CD14-positive monocyte (primary cell): Measurements from ENCODE around the gene ST6GALNAC3. TPM values are rescaled to one million over a fixed set of nuclear protein-coding genes. Genes with fewer than 3 reads are reported as not detected.

Source experiments
- DNase-seq, 3 donors: peaks; one replicate each; pipeline ENCODE4 v3.0.0-alpha.2; 2011 to 2022
- H2AFZ ChIP-seq: 2 replicates; pipeline ENCODE4 v1.6.0; 2012; ENCODE audit warnings: mild to moderate bottlenecking, low read depth, low read length, inconsistent platforms; ENCODE audit not compliant: insufficient read depth, poor library complexity, severe bottlenecking
- H3K27ac ChIP-seq, 2 donors: 1 replicate in 1 of 2; 2 replicates in 1 of 2; pipeline ENCODE4 v1.5.1; 2012 to 2013; ENCODE audit warnings: low read length in 2 of 2, control low read depth in 1 of 2, inconsistent platforms in 1 of 2, low read depth in 1 of 2, mild to moderate bottlenecking in 1 of 2
- H3K27me3 ChIP-seq, 2 donors: one replicate each; pipeline versions ENCODE4 v1.6.0 to v1.6.1; 2011 to 2013; ENCODE audit warnings: low read length in 2 of 2; ENCODE audit not compliant: control insufficient read depth in 2 of 2, insufficient read depth in 2 of 2
- H3K36me3 ChIP-seq, 2 donors: replicated peaks in 1 of 2; 1 replicate in 1 of 2; 2 replicates in 1 of 2; pipeline versions ENCODE4 v1.5.1 to v1.6.1; 2012 to 2013; ENCODE audit warnings: low read length in 2 of 2, control low read depth in 1 of 2, inconsistent platforms in 1 of 2, mild to moderate bottlenecking in 1 of 2; ENCODE audit not compliant: insufficient read depth in 2 of 2, control insufficient read depth in 1 of 2
- H3K4me1 ChIP-seq, 2 donors: 1 replicate in 1 of 2; 2 replicates in 1 of 2; pipeline versions ENCODE4 v1.5.1 to v1.6.1; 2012 to 2013; ENCODE audit warnings: low read length in 2 of 2, control low read depth in 1 of 2, inconsistent platforms in 1 of 2, mild to moderate bottlenecking in 1 of 2, moderate library complexity in 1 of 2; ENCODE audit not compliant: insufficient read depth in 2 of 2, control insufficient read depth in 1 of 2
- H3K4me2 ChIP-seq: replicated peaks from 2 replicates; pipeline ENCODE3; 2012; ENCODE audit warnings: low read length, moderate library complexity, mild to moderate bottlenecking; ENCODE audit not compliant: poor library complexity, severe bottlenecking; ENCODE audit errors: extremely low read depth
- H3K4me3 ChIP-seq, 3 experiments: fragments of 200-600 bp in 1 of 3; sonication (generic) in 1 of 3; replicated peaks in 1 of 3; 1 replicate in 2 of 3; 2 replicates in 1 of 3; pipeline ENCODE4 v1.5.1; 2011 to 2013; ENCODE audit warnings: low read length in 3 of 3, mild to moderate bottlenecking in 3 of 3, control low read depth in 2 of 3, low read depth in 2 of 3, inconsistent platforms in 1 of 3, moderate library complexity in 1 of 3
- H3K79me2 ChIP-seq: 2 replicates; pipeline ENCODE4 v1.6.0; 2012; ENCODE audit warnings: mild to moderate bottlenecking, control low read depth, inconsistent platforms, low read length, moderate library complexity; ENCODE audit not compliant: insufficient read depth
- H3K9ac ChIP-seq: 2 replicates; pipeline ENCODE4 v1.6.0; 2017; ENCODE audit warnings: low read length, mild to moderate bottlenecking; ENCODE audit not compliant: insufficient read depth, poor library complexity, severe bottlenecking
- H3K9me3 ChIP-seq, 2 donors: replicated peaks in 1 of 2; 1 replicate in 1 of 2; 2 replicates in 1 of 2; pipeline versions ENCODE4 v1.5.1 to v1.6.1; 2012 to 2013; ENCODE audit warnings: low read length in 2 of 2, control low read depth in 1 of 2; ENCODE audit not compliant: control insufficient read depth in 1 of 2, insufficient read depth in 1 of 2
- H4K20me1 ChIP-seq: 2 replicates; pipeline ENCODE4 v1.6.0; 2012; ENCODE audit warnings: mild to moderate bottlenecking, low read length, control low read depth, moderate library complexity; ENCODE audit not compliant: insufficient read depth
- H3K27ac Mint-ChIP-seq, 7 donors: one replicate each; pipeline ENCODE4 v1.8.0; 2020; ENCODE audit warnings: mild to moderate bottlenecking in 7 of 7, mixed read lengths in 7 of 7, moderate library complexity in 6 of 7, inconsistent platforms in 2 of 7
- H3K27me3 Mint-ChIP-seq, 3 donors: one replicate each; pipeline ENCODE4 v1.8.0; 2021 to 2022; ENCODE audit warnings: low read depth in 3 of 3, mild to moderate bottlenecking in 3 of 3, mixed read lengths in 3 of 3, moderate library complexity in 3 of 3, inconsistent platforms in 1 of 3
- H3K36me3 Mint-ChIP-seq, 2 donors: one replicate each; pipeline ENCODE4 v1.8.0; 2020; ENCODE audit warnings: mixed read lengths in 2 of 2, inconsistent platforms in 1 of 2, mild to moderate bottlenecking in 1 of 2
- H3K4me1 Mint-ChIP-seq: one replicate; pipeline ENCODE4 v1.8.0; 2020; ENCODE audit warnings: mild to moderate bottlenecking, mixed read lengths
- H3K4me3 Mint-ChIP-seq, 2 donors: one replicate each; pipeline ENCODE4 v1.8.0; 2020; ENCODE audit warnings: mild to moderate bottlenecking in 2 of 2, mixed read lengths in 2 of 2, moderate library complexity in 1 of 2
- H3K9me3 Mint-ChIP-seq, 7 donors: one replicate each; pipeline ENCODE4 v1.8.0; 2020 to 2022; ENCODE audit warnings: mixed read lengths in 7 of 7, mild to moderate bottlenecking in 6 of 7, moderate library complexity in 6 of 7, inconsistent platforms in 2 of 7
- CTCF ChIP-seq: fragments of 200-600 bp; IDR thresholded peaks from one replicate; pipeline ENCODE4 v1.8.0; 2022; ENCODE audit warnings: antibody characterized with exemption, mild to moderate bottlenecking
- WGBS: methylation state at CpG from one replicate; pipeline ENCODE4 v1.1.5; 2013; ENCODE audit warnings: missing lambda C conversion rate; ENCODE audit not compliant: insufficient coverage; 5-methylcytosine and 5-hydroxymethylcytosine counted together
- intact Hi-C, 2 donors: fragments of 100-400 bp; cut with micrococcal nuclease; formaldehyde crosslinking; loops; one replicate each; pipeline versions ENCODE4 v1.15.0 to v1.15.1; 2023
- polyA plus RNA-seq, 3 donors: library from polyadenylated mRNA; depleted of rRNA in 1 of 3; unstranded in 2 of 3; stranded (reverse) in 1 of 3; fragments of 300-500 nt in 2 of 3; fragments of >200 nt in 1 of 3; fragmentation: Illumina TruSeq in 2 of 3; gene quantifications; 1 replicate in 2 of 3; 2 replicates in 1 of 3; pipeline ENCODE4 v1.2.3, GENCODE V29; 2012 to 2021

The ST6GALNAC3 gene
- polyA plus RNA-seq, 3 donors, result 6.5 to 9.2 (median 7.6) TPM

GRCh38 chr1:76281306-76281705 lies 206.8 kb downstream of the ST6GALNAC3 start:
- H3K4me3 Mint-ChIP-seq, result no peak overlapping the region

GRCh38 chr1:76284842-76285241 lies 210.3 kb downstream of the ST6GALNAC3 start:
- no peak for DNase-seq
- H3K36me3 ChIP-seq, result no peaks in the 10 kb centered on the region
- H3K9me3 Mint-ChIP-seq, result peaks cover 0 to under 1% (median 0%) of the 10 kb centered on the region in 7 donors
- H3K79me2 ChIP-seq, result no peaks in the 10 kb centered on the region
- H3K27me3 ChIP-seq, result no peaks in the 10 kb centered on the region
- WGBS, result 67% methylated on average over 1 of the region's 1 CpG
- no peak overlapping the region for H3K4me2 ChIP-seq
- no peak for TF ChIP-seq CTCF
- no peaks in the 10 kb centered on the region for H3K36me3 Mint-ChIP-seq
- no peaks in the 10 kb centered on the region for H3K4me1 Mint-ChIP-seq
- no peak overlapping the region for H3K4me3 Mint-ChIP-seq
- H4K20me1 ChIP-seq, result no peaks in the 10 kb centered on the region
- H3K9me3 ChIP-seq, result no peaks in the 10 kb centered on the region
- H3K4me1 ChIP-seq, result no peaks in the 10 kb centered on the region
- intact Hi-C loops, result no loop called here
- no peak overlapping the region for H3K9ac ChIP-seq
- H3K27ac ChIP-seq, result no peak overlapping the region
- no peak overlapping the region for H2AFZ ChIP-seq
- no peak overlapping the region for H3K27ac Mint-ChIP-seq
- H3K27me3 Mint-ChIP-seq, result peaks cover 0 to 2% (median 2%) of the 10 kb centered on the region in 3 donors
- H3K4me3 ChIP-seq, result no peak overlapping the region

More at GRCh38 chr1:76281306-76281705, 206.8 kb downstream of the ST6GALNAC3 start:
- 100% methylated on average over 1 of the region's 2 CpGs for WGBS
- H3K4me1 Mint-ChIP-seq, result no peaks in the 10 kb centered on the region
- Histone ChIP-seq H3K27me3 (no peaks in the 10 kb centered on the region), H3K27ac (no peak overlapping the region), H3K9ac (no peak overlapping the region), H3K79me2 (no peaks in the 10 kb centered on the region), H3K4me3 (no peak overlapping the region), H3K4me1 (no peaks in the 10 kb centered on the region), H3K4me2 (no peak overlapping the region), H3K36me3 (no peaks in the 10 kb centered on the region), H2AFZ (no peak overlapping the region), H3K9me3 (no peaks in the 10 kb centered on the region), H4K20me1 (no peaks in the 10 kb centered on the region)
- H3K27me3 Mint-ChIP-seq, result peaks cover 0 to 4% (median 2%) of the 10 kb centered on the region in 3 donors
- H3K27ac Mint-ChIP-seq, result no peak overlapping the region
- DNase-seq, result no peak
- TF ChIP-seq CTCF, result no peak
- H3K36me3 Mint-ChIP-seq, result no peaks in the 10 kb centered on the region
- intact Hi-C loops, result no loop called here
- peaks cover 0 to 3% (median 0%) of the 10 kb centered on the region in 7 donors for H3K9me3 Mint-ChIP-seq
